Suppressor macrophage treated with lipopolysaccharide for 4 hours (primary cell): ENCODE data around the gene FGF16.
A peak's percentile ranks its signal among the peaks of the same experiment; 100 is the strongest.
"Not testable (repeated sequence)": the region's sequence is repeated elsewhere in the genome, so short reads cannot be mapped to it uniquely, and the experiment has no call there.

ENCODE experiments used
- DNase-seq: peaks from one replicate; pipeline ENCODE4 v3.0.0-alpha.2; 2020

Gene FGF16

DNA sequence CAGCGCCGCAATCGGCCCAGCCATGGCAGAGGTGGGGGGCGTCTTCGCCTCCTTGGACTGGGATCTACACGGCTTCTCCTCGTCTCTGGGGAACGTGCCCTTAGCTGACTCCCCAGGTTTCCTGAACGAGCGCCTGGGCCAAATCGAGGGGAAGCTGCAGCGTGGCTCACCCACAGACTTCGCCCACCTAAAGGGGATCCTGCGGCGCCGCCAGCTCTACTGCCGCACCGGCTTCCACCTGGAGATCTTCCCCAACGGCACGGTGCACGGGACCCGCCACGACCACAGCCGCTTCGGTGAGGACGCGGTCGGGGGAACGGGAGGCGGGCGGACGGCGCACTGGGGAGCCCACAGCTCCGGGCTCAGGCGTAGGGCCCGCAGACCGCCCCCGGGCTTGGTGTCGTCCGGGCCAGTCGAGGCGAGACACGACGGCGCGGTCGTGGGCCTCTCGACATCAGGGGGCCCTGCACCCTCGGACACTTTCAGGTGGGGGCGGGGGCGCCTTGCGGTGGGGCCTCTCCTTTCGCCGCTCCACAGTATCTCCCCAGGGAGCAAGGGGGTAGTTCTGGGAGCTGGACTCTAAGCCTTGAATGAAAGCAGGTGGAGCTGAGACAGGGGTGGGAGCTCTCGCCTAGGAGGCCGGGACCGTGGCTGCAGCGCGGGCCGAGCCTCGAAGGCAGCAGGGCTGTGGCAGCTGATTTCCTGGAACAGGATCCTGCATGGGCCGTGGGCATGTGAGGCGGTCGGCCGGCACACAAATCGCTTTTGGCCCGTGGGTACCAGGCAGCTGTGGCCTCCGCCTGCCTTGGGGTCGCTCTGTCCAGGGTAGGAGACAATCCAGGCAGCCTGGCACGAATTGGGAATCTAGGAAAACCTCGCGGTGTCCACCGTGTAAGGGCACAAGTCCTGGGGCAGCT lies 722 bp downstream of the FGF16 start:
- DNase-seq: no peak

DNA sequence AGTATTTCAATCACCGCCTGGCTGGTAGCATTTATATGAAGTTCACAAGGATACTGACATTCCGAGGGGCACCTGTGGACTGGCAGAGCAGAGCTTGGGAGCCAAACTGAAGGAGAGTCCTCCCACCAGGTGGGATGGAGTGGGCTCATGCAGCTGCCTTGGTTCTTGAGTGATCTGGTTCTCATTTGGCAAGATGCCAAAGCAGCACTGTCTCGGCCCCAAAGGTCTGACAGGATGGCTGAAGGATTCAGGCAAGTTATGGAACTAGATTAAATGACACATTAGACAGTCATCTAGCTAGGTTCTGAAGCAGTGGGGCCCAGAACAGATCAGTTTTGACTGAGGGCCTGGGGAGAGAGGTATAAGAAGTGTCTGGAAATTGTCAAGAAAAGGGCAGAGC lies 3.2 kb downstream of the FGF16 start:
- DNase-seq: no peak

DNA sequence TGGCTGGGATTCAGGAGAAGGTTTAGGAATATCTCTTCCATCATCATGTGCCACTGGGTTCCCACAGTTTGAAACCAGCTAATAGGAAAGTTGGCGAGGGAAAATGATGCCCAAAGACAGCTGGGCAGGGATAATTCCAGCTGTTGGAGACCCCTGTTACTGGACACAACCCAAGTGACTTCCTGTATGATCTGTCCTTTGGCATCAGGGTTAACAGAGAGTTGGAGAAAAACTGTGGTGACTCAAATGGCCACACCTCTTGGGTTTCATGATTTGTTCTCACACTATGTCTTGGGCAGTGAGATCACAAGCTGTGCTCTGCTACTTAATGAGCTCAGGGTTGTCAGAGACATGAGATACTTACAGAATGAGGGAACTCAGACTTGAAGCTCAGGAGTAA lies 3.8 kb downstream of the FGF16 start:
- DNase-seq: peak; percentile 7

DNA sequence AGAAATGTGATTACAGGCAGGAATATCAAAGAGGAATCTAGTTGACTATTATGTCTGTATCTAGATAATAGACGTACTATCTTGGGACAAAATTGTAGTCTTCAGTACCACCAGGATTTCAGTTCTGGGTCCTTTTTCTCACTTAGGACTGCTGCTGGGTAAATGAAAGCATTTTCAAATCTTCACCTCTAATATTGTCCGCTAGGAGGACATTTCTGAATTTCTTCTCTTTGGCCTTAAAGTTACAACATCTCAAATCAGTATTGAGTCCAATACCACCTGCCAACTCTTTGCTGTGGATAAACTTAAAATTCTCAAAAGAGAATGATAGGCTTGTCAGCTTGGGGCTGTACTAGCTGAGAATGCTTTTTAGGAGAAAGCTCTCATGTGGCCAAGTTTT lies 6.0 kb downstream of the FGF16 start:
- DNase-seq: no peak

DNA sequence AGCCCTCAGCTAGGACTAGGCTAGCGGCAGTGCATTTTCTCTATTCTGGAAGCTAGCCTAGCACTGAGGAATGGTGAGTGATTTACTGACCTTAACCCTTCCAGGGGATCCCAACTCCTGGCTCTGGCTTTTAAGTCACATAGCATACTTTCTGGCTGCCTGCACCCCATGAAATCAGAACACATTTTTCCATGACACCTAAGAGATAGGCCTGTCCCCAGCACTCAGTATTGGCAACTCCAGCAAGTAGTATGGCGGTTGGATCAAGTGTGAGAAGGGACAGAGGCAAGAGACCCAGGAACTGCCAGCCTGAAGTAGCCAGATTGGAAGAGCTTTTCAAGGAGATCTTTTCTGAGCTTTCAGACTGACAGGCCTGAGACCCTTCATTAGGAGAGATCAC lies 8.2 kb downstream of the FGF16 start:
- no peak for DNase-seq

DNA sequence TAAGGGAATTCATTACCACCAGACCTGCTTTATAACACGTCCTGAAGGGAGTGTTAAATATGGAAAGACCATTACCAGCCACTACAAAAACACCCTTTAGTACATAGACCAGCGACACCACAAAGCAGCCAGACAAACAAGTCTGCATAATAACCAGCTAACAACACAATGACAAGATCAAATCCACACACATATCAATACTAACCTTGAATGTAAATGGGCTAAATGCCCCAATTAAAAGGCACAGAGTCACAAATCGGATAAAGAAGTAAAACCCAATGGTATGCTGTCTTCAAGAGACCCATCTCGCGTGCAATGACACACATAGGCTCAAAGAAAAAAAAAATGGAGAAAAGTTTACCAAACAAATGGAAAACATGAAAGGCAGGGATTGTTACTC lies 36.9 kb downstream of the FGF16 start:
- no peak for DNase-seq

DNA sequence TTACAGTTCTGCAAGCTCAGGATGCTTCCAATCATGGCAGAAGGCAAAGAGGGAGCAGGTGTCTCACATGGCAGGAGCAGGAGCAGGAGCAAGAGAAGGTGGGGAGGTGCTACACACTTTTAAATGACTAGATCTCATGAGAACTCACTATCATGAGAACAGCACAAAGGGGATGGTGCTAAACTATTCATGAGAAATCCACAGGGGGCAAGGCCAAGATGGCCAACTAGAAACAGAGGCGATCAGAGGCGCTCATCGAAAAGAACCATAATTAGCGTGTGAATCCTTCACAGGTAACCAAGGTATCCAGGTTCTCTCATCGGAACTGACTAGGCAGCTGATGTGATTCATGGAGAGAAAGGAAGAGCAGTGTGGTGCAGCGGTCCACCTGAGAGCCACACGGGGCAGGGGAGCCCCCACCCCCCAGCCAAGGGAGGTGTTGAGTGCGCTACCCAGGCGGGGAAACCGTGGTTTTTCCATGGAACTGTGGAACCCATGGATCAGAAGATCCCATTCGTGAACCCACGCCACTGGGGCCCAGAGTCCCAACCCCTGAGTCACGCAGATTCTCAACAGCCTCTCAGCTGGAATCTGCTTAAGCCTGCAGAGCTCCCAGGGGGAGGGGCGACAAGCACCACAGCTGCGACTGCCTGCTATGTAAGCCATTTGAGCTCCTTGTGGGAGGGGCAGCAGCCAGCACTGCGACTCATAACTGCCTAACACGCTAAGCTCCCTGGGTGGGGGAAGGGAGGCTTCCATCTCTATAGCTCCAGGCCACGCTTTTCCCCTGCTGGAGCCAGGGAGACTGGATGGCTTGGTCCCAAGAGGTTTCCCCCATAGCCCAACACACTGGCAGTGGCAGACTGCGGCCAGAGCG lies 46.7 kb downstream of the FGF16 start:
- DNase-seq: no peak

DNA sequence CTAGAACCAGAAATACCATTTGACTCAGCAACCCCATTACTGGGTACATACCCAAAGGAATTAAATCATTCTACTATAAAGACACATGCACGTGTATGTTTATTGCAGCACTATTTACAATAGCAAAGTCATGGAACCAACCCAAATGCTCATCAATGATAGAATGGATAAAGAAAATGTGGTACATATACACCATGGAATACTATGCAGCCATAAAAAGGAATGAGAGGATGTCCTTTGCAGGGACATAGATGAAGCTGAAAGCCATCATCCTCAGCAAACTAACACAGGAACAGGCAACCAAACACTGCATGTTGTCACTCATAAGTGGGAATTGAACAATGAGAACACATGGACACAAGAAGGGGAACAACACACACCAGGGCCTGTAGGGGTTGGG lies 53.0 kb downstream of the FGF16 start:
- not testable (repeated sequence) for DNase-seq

DNA sequence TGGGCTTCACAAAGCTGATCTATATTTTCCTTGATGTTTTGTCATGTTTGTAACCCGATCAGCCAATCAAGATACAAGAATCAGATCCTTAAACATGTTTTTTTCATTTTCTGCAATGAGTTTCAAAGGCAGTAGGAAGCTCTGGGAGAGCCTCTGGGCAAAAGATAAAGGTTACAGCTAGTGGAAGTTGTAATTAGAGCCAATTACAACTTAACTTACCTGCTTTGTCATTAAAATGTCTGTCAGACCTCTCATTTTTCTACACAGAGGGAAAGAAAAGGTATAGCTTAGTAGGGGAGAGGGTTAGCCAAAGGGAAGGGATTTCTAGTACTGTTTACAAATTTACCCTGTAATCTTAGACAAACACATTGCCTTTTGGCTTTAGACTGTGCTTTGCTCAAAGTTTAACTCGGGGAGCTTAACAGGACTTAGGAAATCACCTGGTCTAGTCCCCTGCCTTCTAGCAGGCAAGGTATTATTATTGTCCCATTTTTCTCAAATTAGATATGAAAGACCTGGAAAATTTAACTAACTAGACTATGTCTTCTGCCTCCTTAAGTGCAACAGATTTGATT lies 55.8 kb downstream of the FGF16 start:
- DNase-seq: no peak

DNA sequence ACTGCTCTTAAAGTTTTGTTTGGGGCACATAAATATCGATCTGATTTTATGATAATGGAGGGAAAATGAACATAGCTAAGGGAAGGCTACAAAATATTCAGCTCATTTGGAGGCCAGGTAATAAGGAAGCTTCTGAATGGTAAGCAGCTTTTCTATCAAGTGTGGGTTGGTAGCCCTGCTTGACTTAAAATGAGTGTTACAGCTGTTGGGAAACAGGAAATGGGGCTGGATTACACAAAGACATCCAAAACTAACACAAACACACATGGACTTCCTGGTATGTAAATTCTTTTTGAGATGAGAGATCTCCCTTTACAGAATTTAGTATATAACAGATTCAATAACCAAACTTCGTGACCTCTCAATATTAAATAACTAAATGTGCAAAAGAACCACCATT lies 58.0 kb downstream of the FGF16 start:
- peak; percentile 28 for DNase-seq
